ENCODE results near the gene ATP1B1.

Gene ATP1B1

GRCh38 chr1:169119405-169119804 is 12.9 kb downstream of the ATP1B1 start:
- TF ChIP-seq, protein P1, sequence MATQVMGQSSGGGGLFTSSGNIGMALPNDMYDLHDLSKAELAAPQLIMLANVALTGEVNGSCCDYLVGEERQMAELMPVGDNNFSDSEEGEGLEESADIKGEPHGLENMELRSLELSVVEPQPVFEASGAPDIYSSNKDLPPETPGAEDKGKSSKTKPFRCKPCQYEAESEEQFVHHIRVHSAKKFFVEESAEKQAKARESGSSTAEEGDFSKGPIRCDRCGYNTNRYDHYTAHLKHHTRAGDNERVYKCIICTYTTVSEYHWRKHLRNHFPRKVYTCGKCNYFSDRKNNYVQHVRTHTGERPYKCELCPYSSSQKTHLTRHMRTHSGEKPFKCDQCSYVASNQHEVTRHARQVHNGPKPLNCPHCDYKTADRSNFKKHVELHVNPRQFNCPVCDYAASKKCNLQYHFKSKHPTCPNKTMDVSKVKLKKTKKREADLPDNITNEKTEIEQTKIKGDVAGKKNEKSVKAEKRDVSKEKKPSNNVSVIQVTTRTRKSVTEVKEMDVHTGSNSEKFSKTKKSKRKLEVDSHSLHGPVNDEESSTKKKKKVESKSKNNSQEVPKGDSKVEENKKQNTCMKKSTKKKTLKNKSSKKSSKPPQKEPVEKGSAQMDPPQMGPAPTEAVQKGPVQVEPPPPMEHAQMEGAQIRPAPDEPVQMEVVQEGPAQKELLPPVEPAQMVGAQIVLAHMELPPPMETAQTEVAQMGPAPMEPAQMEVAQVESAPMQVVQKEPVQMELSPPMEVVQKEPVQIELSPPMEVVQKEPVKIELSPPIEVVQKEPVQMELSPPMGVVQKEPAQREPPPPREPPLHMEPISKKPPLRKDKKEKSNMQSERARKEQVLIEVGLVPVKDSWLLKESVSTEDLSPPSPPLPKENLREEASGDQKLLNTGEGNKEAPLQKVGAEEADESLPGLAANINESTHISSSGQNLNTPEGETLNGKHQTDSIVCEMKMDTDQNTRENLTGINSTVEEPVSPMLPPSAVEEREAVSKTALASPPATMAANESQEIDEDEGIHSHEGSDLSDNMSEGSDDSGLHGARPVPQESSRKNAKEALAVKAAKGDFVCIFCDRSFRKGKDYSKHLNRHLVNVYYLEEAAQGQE (IDR thresholded peaks at IDR 0.05; ENCODE audit: insufficient read depth in 1 of 2, low read depth in 2 of 2, low read length in 2 of 2), result no peak
- no peak for TF ChIP-seq POLR2AphosphoS5 (IDR thresholded peaks at IDR 0.05; ENCODE audit: low read depth, low read length)
- TF ChIP-seq SIN3A (IDR thresholded peaks at IDR 0.05; ENCODE audit: borderline replicate concordance, insufficient read depth, low read length), result no peak
- TF ChIP-seq TAF1 (IDR thresholded peaks at IDR 0.05; ENCODE audit: borderline replicate concordance, insufficient read depth, low read length), result no peak

- no peak for TF ChIP-seq TAF1 (IDR thresholded peaks at IDR 0.05; ENCODE audit: borderline replicate concordance, insufficient read depth, low read length)
- TF ChIP-seq FOXP2 (optimal IDR thresholded peaks at IDR 0.05; ENCODE audit: borderline replicate concordance, extremely low read depth, extremely low read length, insufficient read depth), result no peak
Observed at GRCh38 chr1:169120066-169120465, 13.6 kb downstream of the ATP1B1 start.

DNA sequence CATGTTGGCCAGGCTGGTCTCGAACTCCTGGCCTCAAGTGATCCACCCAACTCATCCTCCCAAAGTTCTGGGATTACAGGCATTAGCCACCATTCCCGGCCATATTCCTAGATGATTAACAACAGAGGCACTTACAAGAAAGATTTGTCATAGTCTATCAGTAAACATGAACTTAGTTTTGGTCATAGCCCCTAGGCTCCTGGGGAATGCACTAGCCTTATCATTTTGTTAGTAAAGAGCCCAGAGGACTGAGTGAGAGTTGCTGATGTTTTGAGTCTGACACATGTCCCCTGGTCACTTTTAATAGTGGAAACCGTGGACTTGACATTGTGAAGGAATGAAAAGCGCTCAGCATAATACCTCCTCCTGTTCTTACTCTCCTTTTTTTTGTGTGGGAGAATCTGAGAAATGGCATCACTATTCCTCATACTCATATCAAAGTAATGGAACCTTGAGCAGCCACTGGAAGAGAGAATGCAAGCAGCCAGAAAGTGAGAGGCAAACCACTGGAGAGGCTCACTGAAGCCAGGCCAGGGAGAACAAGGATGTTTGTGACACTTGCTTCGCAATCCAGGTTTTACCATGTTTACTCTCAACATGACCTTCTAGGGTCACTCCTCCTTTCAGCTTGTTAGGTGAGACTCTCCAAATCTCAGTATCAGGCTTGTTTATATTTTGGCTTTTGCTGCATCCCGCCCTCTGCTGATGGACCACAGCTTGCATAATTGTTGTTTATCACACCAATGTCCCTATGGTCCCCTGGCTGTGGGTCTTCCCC is 14.8 kb downstream of the ATP1B1 start:
- TF ChIP-seq POLR2AphosphoS5 (IDR thresholded peaks at IDR 0.05; ENCODE audit: low read depth, low read length) (no peak), TAF1 (IDR thresholded peaks at IDR 0.05; ENCODE audit: borderline replicate concordance, insufficient read depth, low read length) (no peak), FOXP2 (optimal IDR thresholded peaks at IDR 0.05; ENCODE audit: borderline replicate concordance, extremely low read depth, extremely low read length, insufficient read depth) (no peak), SIN3A (IDR thresholded peaks at IDR 0.05; ENCODE audit: borderline replicate concordance, insufficient read depth, low read length) (no peak)
- TF ChIP-seq, protein P1 (IDR thresholded peaks at IDR 0.05; ENCODE audit: insufficient read depth in 1 of 2, low read depth in 2 of 2, low read length in 2 of 2), result no peak

- TF ChIP-seq, protein P1 (IDR thresholded peaks at IDR 0.05; ENCODE audit: insufficient read depth in 1 of 2, low read depth in 2 of 2, low read length in 2 of 2), result no peak
- TF ChIP-seq SIN3A (IDR thresholded peaks at IDR 0.05; ENCODE audit: borderline replicate concordance, insufficient read depth, low read length) (no peak), POLR2AphosphoS5 (IDR thresholded peaks at IDR 0.05; ENCODE audit: low read depth, low read length) (no peak), TAF1 (IDR thresholded peaks at IDR 0.05; ENCODE audit: borderline replicate concordance, insufficient read depth, low read length) (no peak), FOXP2 (optimal IDR thresholded peaks at IDR 0.05; ENCODE audit: borderline replicate concordance, extremely low read depth, extremely low read length, insufficient read depth) (no peak)
Observed at GRCh38 chr1:169122976-169123375, 16.5 kb downstream of the ATP1B1 start.

GRCh38 chr1:169124459-169124858 is 18.0 kb downstream of the ATP1B1 start:
- TF ChIP-seq FOXP2 (optimal IDR thresholded peaks at IDR 0.05; ENCODE audit: borderline replicate concordance, extremely low read depth, extremely low read length, insufficient read depth) (no peak), POLR2AphosphoS5 (IDR thresholded peaks at IDR 0.05; ENCODE audit: low read depth, low read length) (no peak), SIN3A (IDR thresholded peaks at IDR 0.05; ENCODE audit: borderline replicate concordance, insufficient read depth, low read length) (no peak), TAF1 (IDR thresholded peaks at IDR 0.05; ENCODE audit: borderline replicate concordance, insufficient read depth, low read length) (no peak)
- TF ChIP-seq, protein P1 (IDR thresholded peaks at IDR 0.05; ENCODE audit: insufficient read depth in 1 of 2, low read depth in 2 of 2, low read length in 2 of 2), result no peak

Measured in PFSK-1 (cell line).